ENCODE data around the gene ADAM12.
"Not testable (repeated sequence)": the region's sequence is repeated elsewhere in the genome, so short reads cannot be mapped to it uniquely, and the experiment has no call there.

ADAM12 gene

GRCh38 chr10:125976960-125977605, 411.2 kb downstream of the ADAM12 start:
- Mint-ChIP-seq H3K27ac (no peak overlapping the region), H3K36me3 (ENCODE audit: low read depth) (no peaks in the 10 kb centered on the region), H3K4me3 (no peak overlapping the region), H3K9me3 (no peaks in the 10 kb centered on the region), H3K4me1 (ENCODE audit: low read depth) (no peaks in the 10 kb centered on the region), H3K27me3 (ENCODE audit: low read depth) (no peaks in the 10 kb centered on the region)
- no peak for DNase-seq (ENCODE audit: low spot score)

GRCh38 chr10:125970077-125970630, 418.1 kb downstream of the ADAM12 start:
- not testable (repeated sequence) for H3K4me3 Mint-ChIP-seq; DNase-seq (ENCODE audit: low spot score); H3K27ac Mint-ChIP-seq

GRCh38 chr10:125967533-125967932, 420.7 kb downstream of the ADAM12 start:
- no peak overlapping the region for H3K4me3 Mint-ChIP-seq
- H3K27ac Mint-ChIP-seq = no peak overlapping the region
- H3K36me3 Mint-ChIP-seq (ENCODE audit: low read depth) = no peaks in the 10 kb centered on the region
- no peak for DNase-seq (ENCODE audit: low spot score)
- H3K27me3 Mint-ChIP-seq (ENCODE audit: low read depth) = no peaks in the 10 kb centered on the region
- no peaks in the 10 kb centered on the region for H3K9me3 Mint-ChIP-seq
- H3K4me1 Mint-ChIP-seq (ENCODE audit: low read depth) = no peaks in the 10 kb centered on the region

More at GRCh38 chr10:125970077-125970630, 418.1 kb downstream of the ADAM12 start:
- not testable (repeated sequence) for H3K9me3 Mint-ChIP-seq; H3K27me3 Mint-ChIP-seq (ENCODE audit: low read depth); H3K4me1 Mint-ChIP-seq (ENCODE audit: low read depth); H3K36me3 Mint-ChIP-seq (ENCODE audit: low read depth)

- Mint-ChIP-seq H3K4me1 (ENCODE audit: low read depth) (no peaks in the 10 kb centered on the region), H3K4me3 (no peak overlapping the region), H3K36me3 (ENCODE audit: low read depth) (no peaks in the 10 kb centered on the region), H3K27me3 (ENCODE audit: low read depth) (no peaks in the 10 kb centered on the region), H3K9me3 (no peaks in the 10 kb centered on the region), H3K27ac (no peak overlapping the region)
- no peak for DNase-seq (ENCODE audit: low spot score)
These were observed 423.7 kb downstream of the ADAM12 start for GRCh38 chr10:125964558-125964957.
